Effector CD4-positive, alpha-beta T cell (primary cell): ENCODE measurements around the gene FZD1.
"Not testable (repeated sequence)": the region's sequence is repeated elsewhere in the genome, so short reads cannot be mapped to it uniquely, and the experiment has no call there.

Experiments
- DNase-seq: peaks from one replicate; pipeline ENCODE4 v3.0.0-alpha.2; 2020

FZD1 gene

DNA sequence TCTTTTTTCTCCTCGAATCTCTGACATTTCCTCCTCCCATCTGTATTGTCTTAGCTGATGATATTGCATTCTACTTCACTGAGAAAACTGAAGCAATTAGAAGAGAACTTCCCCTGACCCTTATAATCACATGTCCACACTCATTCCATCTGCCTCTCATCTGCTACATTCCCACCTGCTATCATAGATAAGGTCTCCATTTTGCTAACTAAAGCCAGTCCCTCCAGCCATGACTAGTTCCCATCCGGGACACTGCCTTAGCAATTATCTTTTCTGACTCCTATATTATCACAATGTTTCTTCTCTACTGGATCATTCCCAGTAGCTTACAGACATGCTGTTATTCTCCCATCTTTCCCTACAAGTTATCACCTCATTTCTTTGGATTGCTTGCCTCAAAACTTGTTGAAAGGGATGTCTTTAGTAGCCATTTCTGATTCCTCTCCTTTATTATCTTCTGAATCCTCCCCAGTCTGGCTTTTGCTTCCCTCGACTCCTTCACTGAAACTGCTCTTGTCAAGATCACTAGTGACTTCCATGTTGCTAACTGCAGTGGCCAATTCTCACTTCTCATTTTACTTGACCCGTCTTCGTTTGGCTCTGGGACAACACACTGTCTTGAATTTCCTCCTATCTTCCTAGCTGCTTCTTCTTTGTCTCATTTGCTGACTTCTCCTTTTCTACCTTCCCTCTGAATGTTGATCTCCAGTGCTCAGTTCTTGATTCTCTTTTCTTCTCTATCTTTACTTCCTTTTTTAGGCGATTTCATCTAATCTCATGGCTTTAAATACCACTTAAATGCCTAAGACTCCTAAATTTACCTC lies 35.9 kb downstream of the FZD1 start:
- DNase-seq, result no peak

GRCh38 chr7:91302794-91303193 lies 38.6 kb downstream of the FZD1 start:
- DNase-seq, result no peak

DNA sequence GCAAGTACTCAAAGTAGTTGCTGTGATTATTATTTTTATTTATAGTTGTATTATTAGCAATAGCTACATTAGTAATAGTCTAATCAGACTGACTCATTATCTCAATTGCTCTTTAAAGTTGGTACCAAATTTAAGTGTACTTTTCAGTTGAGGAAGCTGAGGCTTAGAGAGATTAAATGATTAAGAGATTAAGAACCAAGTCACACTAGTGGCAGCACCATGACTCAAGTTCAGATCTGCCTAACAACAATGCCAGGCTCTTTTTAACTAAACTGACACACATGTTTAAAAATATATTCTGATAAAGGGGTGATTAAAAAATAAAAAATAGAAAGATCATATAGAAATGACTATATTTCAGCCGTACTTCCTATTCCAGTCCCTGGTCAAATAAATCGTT lies 42.0 kb downstream of the FZD1 start:
- DNase-seq, result no peak

DNA sequence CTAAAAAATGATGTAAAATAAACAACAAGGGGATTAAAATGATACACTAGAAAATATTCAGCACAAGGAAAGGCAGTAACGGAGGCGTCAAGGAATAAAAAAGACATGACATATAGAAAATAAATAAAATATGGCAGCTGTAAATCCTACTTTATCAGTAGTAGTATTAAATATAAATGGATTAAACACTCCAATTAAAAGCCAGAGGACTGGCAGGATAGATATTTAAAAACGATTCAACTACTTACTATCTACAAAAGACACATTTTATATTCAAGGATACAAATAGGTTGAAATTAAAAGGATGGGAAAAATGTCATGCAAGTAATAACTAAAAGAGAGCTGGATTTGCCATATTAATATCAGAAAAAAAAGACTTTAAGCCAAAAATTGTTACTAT lies 43.2 kb downstream of the FZD1 start:
- DNase-seq, result no peak

DNA sequence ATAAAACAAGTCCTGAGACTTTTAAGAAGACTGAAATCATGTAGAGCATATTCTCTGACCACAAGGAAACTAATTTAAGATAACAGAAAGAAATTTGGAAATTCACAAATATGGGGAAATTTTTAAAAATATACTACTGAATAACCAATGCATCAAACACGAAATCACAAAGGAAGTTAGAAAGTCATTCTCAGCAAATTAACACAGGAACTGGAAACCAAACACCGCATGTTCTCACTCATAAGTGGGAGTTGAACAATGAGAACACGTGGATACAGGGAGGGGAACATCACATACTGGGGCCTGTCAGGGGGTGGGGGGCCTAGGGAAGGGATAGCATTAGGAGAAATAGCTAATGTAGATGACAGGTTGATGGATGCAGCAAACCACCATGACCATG lies 44.0 kb downstream of the FZD1 start:
- not testable (repeated sequence) for DNase-seq

DNA sequence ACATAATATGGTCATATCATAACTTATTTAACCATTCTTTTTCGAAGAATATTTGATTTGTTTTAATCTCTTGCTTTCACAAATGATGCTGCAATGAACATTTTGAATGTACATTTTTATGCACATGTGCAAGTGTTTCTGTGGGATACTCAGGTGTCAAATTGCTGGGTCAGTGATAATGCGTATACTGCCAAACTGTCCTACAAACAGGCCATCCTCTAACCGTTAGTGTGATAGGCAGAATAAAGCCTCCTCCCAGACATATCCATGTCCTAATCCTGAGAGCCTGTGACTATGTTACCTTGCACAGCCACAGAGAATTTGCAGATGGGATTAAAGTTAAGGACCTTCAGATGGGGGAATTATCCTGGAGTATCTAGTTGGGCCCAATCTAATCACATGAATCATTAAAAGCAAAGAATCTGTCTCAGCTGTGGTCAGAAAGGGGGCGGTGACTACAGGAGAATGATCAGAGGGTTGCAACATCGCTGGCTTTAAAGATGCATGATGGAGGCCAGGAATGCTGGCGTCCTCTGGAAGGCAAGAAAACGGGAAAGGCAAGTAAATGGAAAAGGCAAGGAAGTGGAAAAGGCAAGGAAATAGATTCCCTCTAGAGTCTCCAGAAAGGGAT lies 46.7 kb downstream of the FZD1 start:
- DNase-seq, result no peak

- DNase-seq, result no peak
Measured at GRCh38 chr7:91311839-91312238, 47.6 kb downstream of the FZD1 start.

DNA sequence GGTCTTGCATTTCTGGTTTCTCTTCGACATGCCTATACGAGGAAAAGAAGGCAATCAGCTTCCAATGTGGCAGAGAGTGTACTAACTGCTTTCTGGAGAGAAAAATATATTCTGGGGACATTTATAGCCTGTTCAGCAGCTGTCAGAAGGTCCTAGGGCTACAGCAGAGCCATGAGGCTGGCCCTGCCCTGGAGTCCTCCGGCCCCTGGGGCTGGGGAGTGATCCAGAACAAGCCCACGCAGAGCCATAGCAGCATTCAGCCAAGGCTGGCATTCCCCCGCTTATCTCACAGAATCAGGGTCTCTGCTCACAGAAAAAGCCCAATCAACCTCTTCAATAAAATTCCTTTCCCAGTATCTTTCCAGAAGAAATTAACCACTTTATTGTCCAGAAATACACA lies 48.9 kb downstream of the FZD1 start:
- DNase-seq, result no peak

GRCh38 chr7:91314591-91315323 lies 50.5 kb downstream of the FZD1 start:
- no peak for DNase-seq

GRCh38 chr7:91316426-91316825 lies 52.2 kb downstream of the FZD1 start:
- DNase-seq, result no peak

DNA sequence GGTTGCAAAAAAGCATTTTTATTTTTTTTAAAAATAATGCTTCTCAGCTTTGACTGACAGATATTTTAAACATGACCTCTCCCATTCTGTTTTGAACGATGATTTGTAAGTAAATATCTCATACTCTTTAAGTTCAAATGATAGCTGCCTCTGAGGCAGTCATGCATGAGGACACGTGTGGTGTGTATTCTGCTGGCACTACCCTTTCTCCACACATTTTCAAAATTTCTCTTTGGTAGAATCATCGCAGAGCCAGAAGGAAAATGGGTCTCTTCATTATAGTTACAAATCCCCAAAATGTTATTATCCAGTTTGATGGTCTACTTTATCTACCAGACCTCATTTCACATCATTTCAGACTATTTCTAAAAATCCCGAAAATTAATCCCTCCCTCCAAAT lies 55.1 kb downstream of the FZD1 start:
- DNase-seq, result no peak

- no peak for DNase-seq
Measured at GRCh38 chr7:91320366-91321078, 56.3 kb downstream of the FZD1 start.
